HL-60 (cell line): ENCODE data around the gene REPS2.

Experiments
- DNase-seq, 2 experiments: peaks; one replicate each; pipeline ENCODE4 v3.0.0-alpha.2; 2010 to 2020; ENCODE audit warnings: low read depth in 1 of 2, low spot score in 1 of 2
- H3K27ac ChIP-seq: fragments of 250-450 bp; sonication (Bioruptor Pico); replicated peaks from 2 replicates; pipeline ENCODE4 v1.5.1; 2020; ENCODE audit warnings: mild to moderate bottlenecking, moderate library complexity
- H3K27me3 ChIP-seq: fragments of 250-450 bp; sonication (Bioruptor Pico); 2 replicates; pipeline ENCODE4 v1.5.1; 2021; ENCODE audit warnings: mild to moderate bottlenecking, moderate library complexity; ENCODE audit not compliant: insufficient read depth, poor library complexity, severe bottlenecking
- H3K4me3 ChIP-seq: replicated peaks from 2 replicates; pipeline ENCODE4 v1.5.1; 2011; ENCODE audit warnings: mild to moderate bottlenecking, control low read depth, low read length; ENCODE audit not compliant: insufficient read depth
- CTCF ChIP-seq: IDR thresholded peaks from one replicate; pipeline ENCODE4 v1.5.1; 2011; ENCODE audit warnings: low read length, control low read depth, inconsistent platforms; ENCODE audit not compliant: insufficient read depth
- GABPA ChIP-seq: IDR thresholded peaks from 2 replicates; pipeline ENCODE4 v1.6.1; 2012; ENCODE audit warnings: low read depth
- POLR2AphosphoS5 ChIP-seq: IDR thresholded peaks from 2 replicates; pipeline ENCODE4 v1.6.1; 2012; ENCODE audit warnings: low read depth
- REST ChIP-seq: IDR thresholded peaks from 2 replicates; pipeline ENCODE4 v1.6.1; 2012; ENCODE audit warnings: low read depth; ENCODE audit not compliant: insufficient replicate concordance
- SPI1 ChIP-seq: IDR thresholded peaks from 2 replicates; pipeline ENCODE4 v1.6.1; 2012; ENCODE audit warnings: low read depth, mild to moderate bottlenecking, borderline replicate concordance

REPS2 gene

GRCh38 chrX:17104433-17104832 is 158.0 kb downstream of the REPS2 start:
- no peak overlapping the region for H3K27ac ChIP-seq
- H3K27me3 ChIP-seq: no peaks in the 10 kb centered on the region
- H3K4me3 ChIP-seq: no peak overlapping the region
- no peak for DNase-seq
- no peak for TF ChIP-seq GABPA
- TF ChIP-seq POLR2AphosphoS5: no peak
- TF ChIP-seq REST: no peak
- no peak for TF ChIP-seq SPI1
- no peak for TF ChIP-seq CTCF

GRCh38 chrX:17120816-17121215 is 174.4 kb downstream of the REPS2 start:
- Histone ChIP-seq H3K4me3 (no peak overlapping the region), H3K27ac (no peak overlapping the region), H3K27me3 (no peaks in the 10 kb centered on the region)
- DNase-seq: no peak
- TF ChIP-seq POLR2AphosphoS5 (no peak), REST (no peak), CTCF (no peak), GABPA (no peak), SPI1 (no peak)

- DNase-seq: no peak
- Histone ChIP-seq H3K27ac (no peak overlapping the region), H3K27me3 (no peaks in the 10 kb centered on the region), H3K4me3 (no peak overlapping the region)
- TF ChIP-seq REST: no peak
- TF ChIP-seq POLR2AphosphoS5: no peak
- no peak for TF ChIP-seq GABPA
Observed at GRCh38 chrX:17154001-17154400, 207.5 kb downstream of the REPS2 start.

GRCh38 chrX:17160975-17161374 is 214.5 kb downstream of the REPS2 start:
- no peaks in the 10 kb centered on the region for H3K27me3 ChIP-seq
- DNase-seq: no peak
- TF ChIP-seq CTCF (no peak), GABPA (no peak), SPI1 (no peak), REST (no peak), POLR2AphosphoS5 (no peak)
- H3K4me3 ChIP-seq: no peak overlapping the region
- H3K27ac ChIP-seq: no peak overlapping the region
